ENCODE data around the gene C1orf53. TPM values are rescaled to one million over a fixed set of nuclear protein-coding genes. Genes with fewer than 3 reads are reported as not detected.
"Not testable (repeated sequence)": the region's sequence is repeated elsewhere in the genome, so short reads cannot be mapped to it uniquely, and the experiment has no call there.

C1orf53 gene
- total and polyA plus RNA-seq, 3 experiments from 2014 or later, result 2.9 TPM; not detected in 1

GRCh38 chr1:197869490-197870077 lies 32.8 kb upstream of the C1orf53 start:
- no peak overlapping the region for H3K4me3 Mint-ChIP-seq
- Histone ChIP-seq H3K9me3 (ENCODE audit: low read length) (no peaks in the 10 kb centered on the region), H3K36me3 (ENCODE audit: insufficient read depth, low read length) (no peaks in the 10 kb centered on the region), H3K4me1 (ENCODE audit: insufficient read depth, low read length) (no peaks in the 10 kb centered on the region), H3K27me3 (ENCODE audit: insufficient read depth, low read length, poor library complexity, severe bottlenecking) (no peaks in the 10 kb centered on the region), H3K27ac (ENCODE audit: low read depth, low read length) (no peak overlapping the region), H3K4me3 (ENCODE audit: low read length) (no peak overlapping the region)
- H3K9me3 Mint-ChIP-seq, result no peaks in the 10 kb centered on the region
- no peak overlapping the region for H3K27ac Mint-ChIP-seq
- H3K4me1 Mint-ChIP-seq, result peaks cover 0 to 6% (median 2%) of the 10 kb centered on the region in 3 donors
- ChIA-PET POLR2A (no interaction called here), CTCF (interaction anchor here (0.6 to 3.1 kb wide), 14 partner anchors 10 to 351 kb away, joined by 3 to 17 read pairs (median 4); partner anchors contain the start of gene DENND1B)
- DNase-seq, result no peak
- no peaks in the 10 kb centered on the region for H3K36me3 Mint-ChIP-seq
- H3K27me3 Mint-ChIP-seq, result peaks cover 1 to 3% of the 10 kb centered on the region in 2 donors

DNA sequence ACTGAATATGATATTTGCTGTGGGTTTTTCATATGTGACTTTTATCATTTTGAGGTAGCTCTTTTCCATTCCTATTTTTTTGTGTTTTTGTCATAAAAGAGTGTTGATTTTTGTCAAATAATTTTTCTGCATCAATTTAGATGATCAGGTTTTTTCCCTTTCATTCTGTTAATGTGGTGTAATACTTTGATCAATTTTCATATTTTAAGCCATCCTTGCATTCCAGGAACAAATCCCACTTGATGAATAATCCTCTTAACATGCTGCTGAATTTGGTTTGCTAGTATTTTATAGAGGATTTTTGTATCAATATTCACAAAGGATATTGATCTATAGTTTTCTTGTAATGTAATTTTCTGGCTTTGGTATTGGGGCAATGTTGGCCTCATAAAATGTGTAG lies 25.5 kb upstream of the C1orf53 start:
- H3K4me3 ChIP-seq (ENCODE audit: low read length), result no peak overlapping the region
- H3K4me3 Mint-ChIP-seq, result no peak overlapping the region

GRCh38 chr1:197880385-197880784 lies 22.0 kb upstream of the C1orf53 start:
- H3K4me1 Mint-ChIP-seq; POLR2A ChIA-PET; H3K9me3 ChIP-seq (ENCODE audit: low read length); H3K4me3 ChIP-seq (ENCODE audit: low read length); H3K27ac ChIP-seq (ENCODE audit: low read depth, low read length); H3K36me3 Mint-ChIP-seq; H3K4me1 ChIP-seq (ENCODE audit: insufficient read depth, low read length); H3K36me3 ChIP-seq (ENCODE audit: insufficient read depth, low read length); H3K27ac Mint-ChIP-seq; CTCF ChIA-PET; H3K27me3 ChIP-seq (ENCODE audit: insufficient read depth, low read length, poor library complexity, severe bottlenecking); H3K4me3 Mint-ChIP-seq; DNase-seq: not testable (repeated sequence)
- Mint-ChIP-seq H3K27me3 (peaks cover 20 to 35% of the 10 kb centered on the region in 2 donors), H3K9me3 (peaks cover 15 to 24% (median 17%) of the 10 kb centered on the region in 5 donors)

More for the DNA sequence above, 25.5 kb upstream of the C1orf53 start:
- no peaks in the 10 kb centered on the region for H3K4me1 ChIP-seq (ENCODE audit: insufficient read depth, low read length)
- no peaks in the 10 kb centered on the region for H3K9me3 ChIP-seq (ENCODE audit: low read length)
- POLR2A ChIA-PET, result no interaction called here
- Mint-ChIP-seq H3K27ac (no peak overlapping the region), H3K27me3 (peaks cover 7 to 14% of the 10 kb centered on the region in 2 donors), H3K4me1 (no peaks in the 10 kb centered on the region), H3K36me3 (peaks cover 0 to 5% (median 0%) of the 10 kb centered on the region in 3 donors), H3K9me3 (peaks cover 15 to 24% (median 17%) of the 10 kb centered on the region in 5 donors)
- H3K36me3 ChIP-seq (ENCODE audit: insufficient read depth, low read length), result no peaks in the 10 kb centered on the region
- no peaks in the 10 kb centered on the region for H3K27me3 ChIP-seq (ENCODE audit: insufficient read depth, low read length, poor library complexity, severe bottlenecking)
- CTCF ChIA-PET, result no interaction called here
- DNase-seq, result no peak
- H3K27ac ChIP-seq (ENCODE audit: low read depth, low read length), result no peak overlapping the region

DNA sequence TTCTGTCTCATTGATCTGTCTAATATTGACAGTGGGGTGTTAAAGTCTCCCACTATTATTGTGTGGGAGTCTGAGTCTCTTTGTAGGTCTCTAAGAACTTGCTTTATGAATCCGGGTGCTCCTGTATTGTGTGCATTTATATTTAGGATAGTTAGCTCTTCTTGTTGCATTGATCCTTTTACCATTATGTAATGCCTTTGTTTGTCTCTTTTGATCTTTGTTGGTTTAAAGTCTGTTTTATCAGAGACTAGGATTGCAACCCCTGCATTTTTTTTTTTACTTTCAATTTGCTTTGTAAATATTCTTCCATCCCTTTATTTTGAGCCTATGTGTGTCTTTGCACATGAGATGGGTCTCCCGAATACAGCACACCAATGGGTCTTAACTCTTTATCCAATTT lies 20.2 kb upstream of the C1orf53 start:
- H3K4me1 ChIP-seq (ENCODE audit: insufficient read depth, low read length); H3K27me3 ChIP-seq (ENCODE audit: insufficient read depth, low read length, poor library complexity, severe bottlenecking); H3K36me3 ChIP-seq (ENCODE audit: insufficient read depth, low read length); H3K4me3 Mint-ChIP-seq; H3K9me3 Mint-ChIP-seq; H3K4me1 Mint-ChIP-seq; POLR2A ChIA-PET; H3K27ac Mint-ChIP-seq; H3K4me3 ChIP-seq (ENCODE audit: low read length); H3K27ac ChIP-seq (ENCODE audit: low read depth, low read length); CTCF ChIA-PET; DNase-seq; H3K36me3 Mint-ChIP-seq; H3K9me3 ChIP-seq (ENCODE audit: low read length): not testable (repeated sequence)
- H3K27me3 Mint-ChIP-seq, result peaks cover 26 to 35% of the 10 kb centered on the region in 2 donors

- Mint-ChIP-seq H3K4me3 (no peak overlapping the region), H3K27ac (no peak overlapping the region), H3K4me1 (no peaks in the 10 kb centered on the region), H3K27me3 (peaks cover 27 to 45% of the 10 kb centered on the region in 2 donors), H3K36me3 (peaks cover 0 to 1% (median 0%) of the 10 kb centered on the region in 3 donors), H3K9me3 (no peaks in the 10 kb centered on the region)
- DNase-seq, result no peak
- Histone ChIP-seq H3K36me3 (ENCODE audit: insufficient read depth, low read length) (no peaks in the 10 kb centered on the region), H3K4me3 (ENCODE audit: low read length) (no peak overlapping the region), H3K4me1 (ENCODE audit: insufficient read depth, low read length) (no peaks in the 10 kb centered on the region), H3K9me3 (ENCODE audit: low read length) (no peaks in the 10 kb centered on the region), H3K27me3 (ENCODE audit: insufficient read depth, low read length, poor library complexity, severe bottlenecking) (no peaks in the 10 kb centered on the region), H3K27ac (ENCODE audit: low read depth, low read length) (no peak overlapping the region)
- ChIA-PET CTCF (no interaction called here), POLR2A (no interaction called here)
These were observed 18.3 kb upstream of the C1orf53 start for GRCh38 chr1:197884173-197884572.

DNA sequence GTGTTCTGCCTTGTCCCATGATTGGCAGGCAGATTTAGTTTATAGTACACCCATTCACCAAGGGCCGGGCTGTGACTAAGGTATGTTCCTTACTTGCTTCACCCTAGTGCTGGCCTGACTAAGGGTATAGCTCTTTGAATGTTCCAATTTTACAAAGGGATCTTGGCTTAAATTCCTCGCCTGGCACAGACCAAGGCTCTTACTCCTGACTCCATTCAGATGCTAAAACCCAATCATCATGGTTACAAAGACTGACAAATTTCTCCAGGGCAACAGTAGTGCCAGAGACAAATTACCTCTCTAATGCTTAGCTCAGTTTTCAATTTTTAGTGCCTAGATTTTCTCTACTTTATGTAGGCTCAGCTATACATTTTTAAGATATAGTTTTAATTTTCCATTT lies 11.5 kb upstream of the C1orf53 start:
- ChIA-PET POLR2A (no interaction called here), CTCF (interaction anchor here (1.4 kb wide), 1 partner anchor 22 kb away, joined by 3 read pairs; no protein-coding TSS in a partner anchor)

GRCh38 chr1:197892684-197893083 lies 9.7 kb upstream of the C1orf53 start:
- Mint-ChIP-seq H3K4me1 (no peaks in the 10 kb centered on the region), H3K27ac (no peak overlapping the region), H3K27me3 (peaks cover 35 to 83% of the 10 kb centered on the region in 2 donors), H3K4me3 (no peak overlapping the region), H3K9me3 (peaks cover 0 to 2% (median 0%) of the 10 kb centered on the region in 5 donors), H3K36me3 (peaks cover 0 to 5% (median 0%) of the 10 kb centered on the region in 3 donors)
- Histone ChIP-seq H3K27me3 (ENCODE audit: insufficient read depth, low read length, poor library complexity, severe bottlenecking) (no peaks in the 10 kb centered on the region), H3K9me3 (ENCODE audit: low read length) (no peaks in the 10 kb centered on the region), H3K27ac (ENCODE audit: low read depth, low read length) (no peak overlapping the region), H3K4me1 (ENCODE audit: insufficient read depth, low read length) (no peaks in the 10 kb centered on the region), H3K36me3 (ENCODE audit: insufficient read depth, low read length) (no peaks in the 10 kb centered on the region), H3K4me3 (ENCODE audit: low read length) (no peak overlapping the region)
- ChIA-PET CTCF (no interaction called here), POLR2A (no interaction called here)
- DNase-seq, result no peak

More for the DNA sequence above, 11.5 kb upstream of the C1orf53 start:
- peaks cover 32 to 69% of the 10 kb centered on the region in 2 donors for H3K27me3 Mint-ChIP-seq
- H3K36me3 Mint-ChIP-seq, result peaks cover 0 to 5% (median 0%) of the 10 kb centered on the region in 3 donors
- no peak overlapping the region for H3K27ac ChIP-seq (ENCODE audit: low read depth, low read length)
- no peaks in the 10 kb centered on the region for H3K9me3 ChIP-seq (ENCODE audit: low read length)
- DNase-seq, result no peak
- no peak overlapping the region for H3K27ac Mint-ChIP-seq
- H3K4me3 ChIP-seq (ENCODE audit: low read length), result no peak overlapping the region
- peaks cover 0 to 2% (median 0%) of the 10 kb centered on the region in 5 donors for H3K9me3 Mint-ChIP-seq
- no peak overlapping the region for H3K4me3 Mint-ChIP-seq
- H3K36me3 ChIP-seq (ENCODE audit: insufficient read depth, low read length), result no peaks in the 10 kb centered on the region
- no peaks in the 10 kb centered on the region for H3K4me1 Mint-ChIP-seq
- no peaks in the 10 kb centered on the region for H3K27me3 ChIP-seq (ENCODE audit: insufficient read depth, low read length, poor library complexity, severe bottlenecking)
- H3K4me1 ChIP-seq (ENCODE audit: insufficient read depth, low read length), result no peaks in the 10 kb centered on the region

DNA sequence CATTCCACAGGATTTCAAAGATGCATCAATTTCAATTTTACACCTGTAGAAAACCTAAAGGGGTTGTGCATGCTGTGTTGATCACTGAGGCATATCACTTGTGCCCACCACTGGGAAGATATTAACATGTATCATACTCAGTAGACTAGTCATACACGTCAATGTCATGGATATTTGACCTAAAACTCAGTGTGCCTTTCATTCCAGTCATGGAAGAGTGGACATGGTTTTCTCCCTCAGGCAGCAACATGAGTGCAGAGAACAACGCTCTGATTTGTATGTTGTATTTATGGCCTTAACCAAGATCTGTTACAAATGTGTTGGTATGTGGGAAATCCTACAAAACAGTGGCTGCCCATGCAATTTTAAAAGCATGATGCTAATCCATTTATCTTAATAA lies 6.1 kb upstream of the C1orf53 start:
- ChIA-PET POLR2A (no interaction called here), CTCF (no interaction called here)
- no peaks in the 10 kb centered on the region for H3K4me1 ChIP-seq (ENCODE audit: insufficient read depth, low read length)
- H3K36me3 ChIP-seq (ENCODE audit: insufficient read depth, low read length), result no peaks in the 10 kb centered on the region
- no peaks in the 10 kb centered on the region for H3K9me3 ChIP-seq (ENCODE audit: low read length)
- H3K27ac Mint-ChIP-seq, result no peak overlapping the region
- H3K36me3 Mint-ChIP-seq, result peaks cover 0 to 5% (median 0%) of the 10 kb centered on the region in 3 donors
- no peaks in the 10 kb centered on the region for H3K27me3 ChIP-seq (ENCODE audit: insufficient read depth, low read length, poor library complexity, severe bottlenecking)
- no peak for DNase-seq
- H3K27me3 Mint-ChIP-seq, result peaks cover 33 to 69% of the 10 kb centered on the region in 2 donors
- peaks cover 0 to 2% (median 0%) of the 10 kb centered on the region in 5 donors for H3K9me3 Mint-ChIP-seq
- H3K27ac ChIP-seq (ENCODE audit: low read depth, low read length), result no peak overlapping the region
- no peak overlapping the region for H3K4me3 Mint-ChIP-seq
- no peak overlapping the region for H3K4me3 ChIP-seq (ENCODE audit: low read length)
- H3K4me1 Mint-ChIP-seq, result peaks cover 0 to 2% (median under 1%) of the 10 kb centered on the region in 3 donors

Data from CD8-positive, alpha-beta memory T cell (primary cell).